Measurements from ENCODE around the gene CHSY1. TPM values are rescaled to one million over a fixed set of nuclear protein-coding genes. Genes with fewer than 3 reads are reported as not detected.
"Not testable (repeated sequence)": the region's sequence is repeated elsewhere in the genome, so short reads cannot be mapped to it uniquely, and the experiment has no call there.

Gene CHSY1
- polyA plus RNA-seq, 1 donor = 27.9 TPM

DNA sequence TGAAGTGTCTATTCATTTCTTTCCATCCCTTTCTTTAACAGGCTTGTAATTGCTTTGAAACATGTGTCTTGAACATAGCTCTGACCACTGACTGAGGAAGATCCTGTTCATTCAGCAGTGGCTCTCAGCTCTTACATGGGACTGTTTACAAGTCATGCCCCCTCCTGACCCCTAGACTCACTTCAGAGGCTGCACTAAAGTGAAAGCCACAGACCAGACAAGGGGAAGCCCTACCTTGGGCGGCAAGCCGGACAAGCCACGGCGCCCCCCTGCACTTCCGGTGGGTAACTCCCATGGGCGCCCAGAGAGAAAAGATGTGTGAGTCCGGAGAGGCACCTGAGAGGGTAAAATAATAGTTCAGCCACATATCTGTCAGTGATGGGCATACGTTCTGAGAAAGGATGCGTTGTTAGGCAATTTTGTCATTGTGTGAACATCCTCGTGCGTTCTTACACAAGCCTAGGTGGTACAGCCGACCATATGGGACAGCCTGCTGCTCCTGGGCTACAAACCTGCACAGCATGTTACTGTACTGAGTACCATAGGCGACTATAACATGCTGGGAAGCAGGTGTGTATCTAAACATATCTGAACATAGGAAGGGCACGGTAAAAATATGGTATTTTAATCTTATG is 116.2 kb downstream of the CHSY1 start:
- no peak for DNase-seq (ENCODE audit: low read depth)

DNA sequence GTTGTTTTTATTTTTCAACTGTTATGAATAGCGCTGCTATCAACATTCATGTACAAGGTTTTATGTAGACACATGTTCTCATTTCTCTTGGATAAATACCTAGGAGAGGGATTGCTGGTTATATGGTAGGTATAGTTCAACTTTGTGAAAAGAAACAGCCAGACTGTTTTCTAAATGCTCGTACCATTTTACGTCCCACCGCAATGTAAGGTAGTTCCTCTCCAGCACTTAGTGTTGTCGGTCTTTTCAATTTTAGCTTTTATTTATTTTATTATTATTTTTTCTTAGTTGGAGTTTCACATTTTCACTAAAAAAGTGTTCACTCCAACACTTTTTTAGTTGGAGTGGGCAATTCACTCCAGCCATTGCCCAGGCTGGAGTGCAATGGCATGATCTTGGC is 117.1 kb downstream of the CHSY1 start:
- DNase-seq (ENCODE audit: low read depth) = no peak

DNA sequence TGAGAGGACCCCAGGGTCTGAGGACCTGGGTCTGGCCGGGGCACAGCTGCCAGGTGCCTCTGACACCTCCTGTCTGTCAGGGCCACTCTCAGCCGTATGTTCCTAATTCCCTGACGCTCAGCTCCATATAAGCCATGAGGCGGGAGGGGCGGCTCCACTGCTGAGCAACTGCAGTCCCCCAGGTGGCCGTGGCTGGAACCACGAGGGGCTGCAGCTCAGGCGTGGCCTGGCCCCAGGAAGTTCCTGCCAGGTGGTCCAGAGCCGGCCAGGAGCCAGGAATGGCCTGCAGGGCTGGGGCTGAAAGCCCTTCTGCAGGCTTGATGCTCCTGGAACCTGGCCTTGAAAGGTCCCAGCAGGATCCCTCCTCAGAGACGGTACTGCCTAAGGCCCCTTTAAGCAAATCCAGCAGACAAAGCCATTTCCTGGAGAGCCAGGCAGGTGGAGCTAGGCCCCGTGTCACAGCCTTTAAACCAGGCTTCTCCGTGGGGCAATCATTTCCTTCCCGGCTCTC is 118.0 kb downstream of the CHSY1 start:
- DNase-seq (ENCODE audit: low read depth) = no peak

DNA sequence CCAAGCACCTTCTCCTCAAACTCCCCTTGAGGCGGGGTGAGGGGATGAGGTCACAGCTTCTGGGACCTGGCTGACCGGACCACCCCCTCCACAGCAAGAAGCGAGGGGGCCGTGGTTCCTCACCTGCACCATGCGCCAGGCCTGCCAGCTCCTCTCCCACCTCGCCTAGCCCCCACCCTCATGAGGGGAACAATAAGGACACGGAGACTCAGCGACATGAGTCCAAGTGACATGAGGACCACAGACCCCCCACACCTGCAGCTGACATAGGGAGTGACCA is 118.7 kb downstream of the CHSY1 start:
- no peak for DNase-seq (ENCODE audit: low read depth)

DNA sequence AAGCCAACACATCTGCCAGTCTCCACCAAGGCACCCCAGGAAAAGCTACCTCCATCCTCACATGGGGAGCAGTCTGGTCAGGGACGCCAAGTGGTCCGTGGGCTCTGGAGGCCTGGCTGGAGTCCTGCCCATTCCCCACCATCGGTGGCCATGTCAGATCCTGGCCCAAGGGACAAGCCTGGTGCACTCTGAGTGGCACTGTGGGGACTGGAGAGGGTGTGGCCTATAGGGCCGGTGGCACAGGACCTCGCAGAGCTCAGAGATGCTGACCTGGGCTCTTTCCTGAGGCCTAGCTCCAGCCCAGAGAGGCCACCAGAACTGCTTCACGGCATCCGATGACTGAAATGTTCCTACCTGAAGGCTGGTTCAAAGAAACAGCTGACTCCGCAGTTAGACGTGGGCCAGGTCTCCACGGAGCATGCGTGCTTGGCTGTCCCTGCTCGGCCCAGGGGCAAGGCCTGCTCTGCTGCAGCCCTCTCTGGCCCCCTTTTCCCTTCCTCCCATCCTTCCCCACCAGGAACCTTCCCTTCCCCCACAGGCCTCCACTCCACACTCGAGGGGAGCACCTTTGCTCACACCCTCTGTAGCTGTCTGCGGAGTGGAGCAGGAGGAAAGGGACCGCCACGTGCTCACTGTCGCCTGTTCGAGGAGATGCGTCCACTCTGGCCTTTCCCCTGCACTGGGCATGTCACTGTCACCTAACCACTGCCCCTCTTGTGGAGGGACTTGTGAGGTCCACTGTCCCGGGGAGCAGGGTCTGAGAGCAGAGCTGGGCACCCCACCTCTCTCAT is 119.3 kb downstream of the CHSY1 start:
- DNase-seq (ENCODE audit: low read depth) = no peak

DNA sequence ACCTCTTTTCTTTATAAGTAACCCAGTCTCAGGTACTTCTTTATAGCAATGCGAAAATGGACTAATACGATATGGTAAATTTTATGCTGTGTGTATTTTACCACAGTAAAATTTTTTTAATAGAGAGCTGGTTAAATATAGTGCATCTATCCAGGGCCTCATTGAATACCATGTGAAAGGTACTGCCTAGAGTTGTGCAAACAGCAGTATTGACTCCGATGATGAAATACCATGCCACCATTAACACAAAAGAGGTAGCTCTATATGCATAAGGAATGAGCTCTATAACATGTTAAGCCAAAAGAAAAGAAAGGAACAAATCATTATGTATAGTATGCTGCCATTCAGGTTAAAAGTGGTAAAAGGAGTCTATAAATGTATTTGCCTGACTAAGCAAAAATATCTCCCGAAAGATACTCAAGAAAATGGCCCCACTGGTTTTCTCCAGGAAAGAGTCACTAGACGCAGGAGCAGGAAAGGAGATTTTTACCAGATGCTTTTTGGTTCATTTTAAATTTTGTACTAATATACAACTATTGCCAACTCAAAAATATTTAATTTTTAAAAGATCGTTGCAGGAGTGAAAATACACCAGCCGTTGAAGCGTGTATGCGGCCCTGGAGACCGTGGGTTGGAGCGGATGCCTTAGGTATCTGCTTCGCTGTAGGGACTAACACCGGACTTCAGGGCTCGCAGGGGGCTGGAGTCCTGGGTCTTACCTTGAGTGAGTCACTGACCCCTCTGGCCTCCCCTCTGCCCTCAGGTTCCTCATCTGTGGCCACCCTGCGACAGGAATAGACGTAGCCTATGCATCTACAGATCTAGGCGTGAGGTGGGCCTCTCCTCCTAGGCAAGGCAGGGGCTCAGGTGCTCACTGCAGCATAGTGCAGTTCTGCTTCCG is 120.1 kb downstream of the CHSY1 start:
- DNase-seq (ENCODE audit: low read depth) = no peak

DNA sequence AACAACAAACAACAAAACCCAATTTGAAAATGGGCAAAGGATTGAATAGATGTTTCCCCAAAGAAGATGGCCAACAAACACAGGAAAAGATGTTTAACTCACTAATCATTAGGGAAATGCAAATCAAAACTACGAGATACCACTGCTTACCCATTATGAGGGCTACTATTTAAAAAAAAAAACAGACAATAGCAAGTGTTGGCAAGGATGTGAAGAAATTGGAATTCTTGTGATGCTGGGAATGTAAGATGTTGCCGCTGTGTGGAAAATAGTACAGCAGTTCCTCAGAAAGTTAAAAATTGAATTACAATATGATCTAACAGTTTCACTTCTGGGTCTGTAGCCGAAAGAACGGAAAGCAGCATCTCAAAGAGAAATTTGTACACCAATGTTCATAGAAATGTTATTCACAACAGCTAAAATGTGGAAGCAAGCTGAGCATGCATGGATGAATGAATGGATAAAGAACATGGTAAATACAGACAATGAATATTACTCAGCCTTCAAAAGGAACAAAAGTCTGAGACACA is 121.9 kb downstream of the CHSY1 start:
- DNase-seq (ENCODE audit: low read depth) = no peak

DNA sequence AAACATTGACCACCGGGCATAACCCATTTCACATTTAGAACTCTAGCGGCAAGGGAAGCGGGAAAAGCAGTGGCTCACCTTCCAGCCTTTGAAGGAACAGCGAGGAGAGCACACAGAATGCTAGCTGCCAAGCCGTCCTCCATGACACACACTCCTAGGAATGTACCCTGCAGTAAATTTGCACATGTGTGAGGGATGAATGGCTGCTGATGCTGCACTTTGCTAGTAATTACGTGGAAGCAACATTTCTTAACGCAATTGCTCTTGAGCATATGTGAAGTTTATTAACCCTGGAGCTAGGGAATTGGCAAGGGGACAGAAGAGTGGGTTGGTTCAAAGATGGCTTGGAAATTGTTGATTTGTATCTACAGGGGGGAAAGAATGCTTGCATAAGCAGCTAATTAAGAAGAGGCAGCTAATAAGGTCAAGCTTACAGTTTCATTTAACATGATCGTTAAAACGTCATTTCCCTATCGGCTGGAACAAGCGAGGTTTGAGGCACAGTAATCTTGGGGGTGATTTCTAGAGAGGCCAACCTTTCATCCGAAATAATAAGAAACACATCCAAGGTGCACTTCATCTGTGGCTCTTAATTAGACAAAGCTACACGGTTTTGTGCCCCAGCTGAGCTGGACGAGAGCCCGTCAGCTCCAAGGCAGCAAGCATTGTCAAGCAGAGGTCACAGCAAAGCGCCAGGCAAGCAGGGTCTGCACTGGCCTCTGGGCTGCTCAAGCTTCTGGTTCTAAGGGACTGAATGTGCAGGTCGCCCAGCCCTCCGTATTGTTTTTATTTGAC is 123.4 kb downstream of the CHSY1 start:
- no peak for DNase-seq (ENCODE audit: low read depth)

DNA sequence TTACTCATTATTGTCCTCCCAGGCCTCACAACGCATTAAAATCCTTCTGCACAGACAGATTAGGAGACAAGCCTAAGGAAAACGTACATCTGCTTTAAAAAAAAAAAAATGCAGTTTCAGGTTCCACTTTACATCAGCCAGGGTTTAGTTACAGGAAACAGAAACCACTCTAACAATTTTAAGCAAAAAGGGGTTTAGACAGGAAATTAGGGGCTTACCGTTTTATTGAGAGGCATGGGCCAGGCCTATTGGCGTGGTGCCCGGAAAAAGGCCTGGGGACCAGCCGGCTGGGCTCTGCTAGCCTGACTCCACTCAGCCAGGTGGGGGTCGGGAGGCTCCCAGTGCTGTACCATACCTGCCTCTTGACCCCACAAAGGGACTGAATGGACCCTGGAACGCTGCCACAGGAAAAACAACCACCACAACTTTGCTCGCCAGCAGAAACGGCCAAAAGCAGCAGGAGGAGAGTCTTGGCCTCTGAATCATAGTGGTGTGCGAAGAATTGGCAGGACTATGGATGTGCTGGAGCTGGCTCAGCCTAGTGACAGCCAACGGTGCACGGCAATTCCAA is 124.3 kb downstream of the CHSY1 start:
- peak; percentile 67 for DNase-seq (ENCODE audit: low read depth)

DNA sequence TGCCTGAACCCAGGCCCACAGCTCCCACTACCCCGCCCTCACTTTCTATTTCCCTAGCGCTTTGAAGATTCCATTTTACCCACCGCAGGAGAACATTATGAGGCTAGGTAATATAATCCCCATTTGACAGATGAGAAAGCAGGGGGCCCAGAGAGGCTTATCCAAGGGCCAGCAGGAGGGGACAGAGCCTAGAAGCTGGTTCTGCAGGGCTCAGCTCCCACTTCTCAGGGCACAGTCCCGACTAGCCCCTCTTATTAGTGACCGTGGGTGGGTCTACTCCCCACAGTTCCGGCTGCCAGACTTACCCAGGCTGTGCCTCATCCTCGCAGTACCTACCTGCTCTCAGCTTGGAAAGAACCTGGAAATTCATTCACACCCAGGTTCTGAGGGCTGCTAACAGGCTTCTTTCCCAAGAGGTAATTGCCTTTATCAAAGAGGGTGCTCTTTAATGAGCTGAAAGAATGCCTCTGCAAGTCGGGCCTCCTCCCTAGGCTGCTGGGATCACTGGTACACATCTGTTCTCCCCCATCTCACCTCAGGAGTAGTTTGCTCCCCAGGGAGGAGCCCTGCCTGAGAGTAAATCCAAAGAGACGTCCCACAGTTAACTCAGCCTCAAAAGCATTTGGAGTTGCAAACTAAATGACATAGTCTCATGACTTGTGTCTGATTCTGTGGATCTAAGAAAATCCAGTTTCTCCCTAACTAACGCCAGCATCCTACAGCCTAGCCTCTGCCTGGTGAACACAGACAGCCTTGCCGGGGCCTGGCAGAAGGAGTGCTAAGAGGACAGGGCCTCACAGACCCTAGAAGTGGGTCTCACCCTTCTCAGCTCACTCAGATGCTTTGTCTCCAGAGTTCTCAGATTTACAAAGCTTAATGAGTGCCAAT is 125.0 kb downstream of the CHSY1 start:
- DNase-seq (ENCODE audit: low read depth) = no peak

DNA sequence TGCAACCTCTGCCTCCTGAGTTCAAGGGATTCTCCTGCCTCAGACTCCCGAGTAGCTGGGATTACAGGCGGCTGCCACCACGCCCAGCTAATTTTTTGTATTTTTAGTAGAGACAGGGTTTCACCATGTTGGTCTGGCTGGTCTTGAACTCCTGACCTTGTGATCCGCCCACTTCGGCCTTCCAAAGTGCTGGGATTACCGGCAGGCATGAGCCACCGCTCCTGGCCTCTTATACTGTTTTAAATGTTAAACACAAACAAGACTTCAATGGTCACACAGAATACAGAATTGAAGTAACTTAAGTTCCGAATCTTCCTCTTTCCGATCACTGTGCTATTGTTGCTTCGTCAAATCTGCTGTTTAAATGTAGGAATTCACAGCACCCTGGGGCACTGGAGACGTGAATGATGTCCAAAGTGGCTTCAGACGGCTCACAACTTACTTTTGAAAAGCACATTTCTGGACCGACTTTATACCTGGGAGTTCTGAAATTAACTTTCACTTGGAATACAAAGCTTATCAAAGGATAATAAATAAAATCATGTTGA is 125.9 kb downstream of the CHSY1 start:
- DNase-seq (ENCODE audit: low read depth) = not testable (repeated sequence)

Other genes with a start within 250 kb of the CHSY1 start
- 35.9 TPM for gene SELENOS, start 25.4 kb upstream of the CHSY1 start, polyA plus RNA-seq (ENCODE audit: insufficient read length)
- 33.8 TPM for gene SNRPA1, start 43.2 kb upstream of the CHSY1 start, polyA plus RNA-seq (ENCODE audit: insufficient read length)
- 10.2 TPM for gene PCSK6, start 237.7 kb upstream of the CHSY1 start, polyA plus RNA-seq (ENCODE audit: insufficient read length)

Measured in forelimb muscle (tissue), 1 donor.